Measurements from ENCODE around the gene DTNB. TPM values are rescaled to one million over a fixed set of nuclear protein-coding genes. Genes with fewer than 3 reads are reported as not detected.

Gene DTNB
- total and polyA plus RNA-seq, 2 donors (not counting 3 experiments of a cell fraction or from before 2014, with no cell fraction given): 11.5 to 17.0 TPM

DNA sequence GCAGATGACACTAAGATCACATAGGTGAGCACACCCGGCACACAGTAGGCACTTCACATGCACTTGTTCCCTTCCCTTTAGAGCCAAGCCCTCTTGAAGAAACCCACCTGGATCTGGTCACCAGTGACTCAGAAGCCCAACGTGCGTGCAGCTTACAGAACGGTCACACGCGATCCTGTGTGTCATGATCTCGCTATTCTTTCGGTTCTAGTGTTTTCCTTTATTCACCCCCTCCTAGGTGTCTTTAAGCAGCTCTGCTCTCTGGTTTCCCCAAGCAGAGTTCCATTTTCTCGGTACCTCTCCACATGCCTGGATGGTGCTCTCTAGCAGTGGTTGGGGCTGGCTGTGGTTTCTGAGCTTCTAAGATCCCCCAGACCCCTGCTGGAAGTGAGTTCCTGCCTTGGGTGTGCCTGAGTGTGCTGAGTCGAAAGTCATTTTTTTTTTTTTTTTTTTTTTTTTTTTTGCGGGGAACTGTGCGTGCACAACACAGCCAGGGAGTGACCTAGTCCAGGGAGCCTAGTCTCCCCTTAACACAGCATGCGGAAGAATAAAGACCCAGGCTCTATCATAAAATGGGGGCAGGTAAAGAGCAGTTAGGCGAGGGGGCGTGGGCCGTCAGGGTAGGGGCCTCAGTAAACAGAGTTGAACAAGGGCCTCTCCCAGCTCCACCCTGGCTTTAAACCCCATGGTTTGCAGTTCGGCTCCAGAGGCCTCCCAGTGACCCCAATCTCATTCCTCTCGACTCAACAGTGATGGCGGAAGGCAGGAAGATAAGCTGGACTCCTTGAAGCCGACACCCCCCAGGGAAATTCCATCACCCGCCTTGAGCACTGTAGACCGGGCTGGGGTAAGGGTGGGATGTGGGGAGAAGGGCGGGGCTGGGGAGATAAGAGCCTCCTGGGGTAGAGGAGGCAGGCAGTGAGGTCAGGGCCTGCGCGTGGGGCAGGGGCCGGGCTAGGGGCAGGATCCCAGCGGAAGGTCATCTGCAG is 301.8 kb downstream of the DTNB start:
- Histone ChIP-seq H3K4me1 (ENCODE audit: control insufficient read depth, extremely low read depth, insufficient read depth, low read length) (peaks cover 3% of the 10 kb centered on the region), H3K27me3 (ENCODE audit: control insufficient read depth in 2 of 2, insufficient read depth in 2 of 2, low read length in 2 of 2) (peaks cover 0 to 4% of the 10 kb centered on the region in 2 experiments), H3K4me3 (replicated peaks in 1 of 3; ENCODE audit: insufficient read depth in 1 of 3, low read depth in 1 of 3, low read length in 3 of 3) (no peak overlapping the region), H3K9ac (replicated peaks; ENCODE audit: extremely low read depth, insufficient read depth, low read length) (no peak overlapping the region), H3K36me3 (ENCODE audit: control insufficient read depth in 2 of 2, extremely low read depth in 1 of 2, insufficient read depth in 2 of 2, low read length in 2 of 2) (no peaks in the 10 kb centered on the region), H3K9me3 (replicated peaks; ENCODE audit: control insufficient read depth, insufficient read depth, low read length) (no peaks in the 10 kb centered on the region), H3K79me2 (ENCODE audit: control insufficient read depth, insufficient read depth, low read length) (no peaks in the 10 kb centered on the region), H3K9me1 (replicated peaks; ENCODE audit: control insufficient read depth, extremely low read depth, insufficient read depth, low read length) (no peaks in the 10 kb centered on the region), H2AFZ (ENCODE audit: low read depth, low read length) (no peak overlapping the region), H4K20me1 (replicated peaks; ENCODE audit: control insufficient read depth, extremely low read depth, insufficient read depth, low read length) (no peaks in the 10 kb centered on the region), H3K27ac (ENCODE audit: insufficient read depth, low read depth, low read length) (no peak overlapping the region), H3K4me2 (ENCODE audit: insufficient read depth, low read length) (no peak overlapping the region)
- CTCF ChIA-PET: interaction anchor here (0.8 to 3.7 kb wide), 2 partner anchors 10 to 33 kb away, joined by 3 to 27 read pairs; no protein-coding TSS in a partner anchor
- TF ChIP-seq, protein P1, sequence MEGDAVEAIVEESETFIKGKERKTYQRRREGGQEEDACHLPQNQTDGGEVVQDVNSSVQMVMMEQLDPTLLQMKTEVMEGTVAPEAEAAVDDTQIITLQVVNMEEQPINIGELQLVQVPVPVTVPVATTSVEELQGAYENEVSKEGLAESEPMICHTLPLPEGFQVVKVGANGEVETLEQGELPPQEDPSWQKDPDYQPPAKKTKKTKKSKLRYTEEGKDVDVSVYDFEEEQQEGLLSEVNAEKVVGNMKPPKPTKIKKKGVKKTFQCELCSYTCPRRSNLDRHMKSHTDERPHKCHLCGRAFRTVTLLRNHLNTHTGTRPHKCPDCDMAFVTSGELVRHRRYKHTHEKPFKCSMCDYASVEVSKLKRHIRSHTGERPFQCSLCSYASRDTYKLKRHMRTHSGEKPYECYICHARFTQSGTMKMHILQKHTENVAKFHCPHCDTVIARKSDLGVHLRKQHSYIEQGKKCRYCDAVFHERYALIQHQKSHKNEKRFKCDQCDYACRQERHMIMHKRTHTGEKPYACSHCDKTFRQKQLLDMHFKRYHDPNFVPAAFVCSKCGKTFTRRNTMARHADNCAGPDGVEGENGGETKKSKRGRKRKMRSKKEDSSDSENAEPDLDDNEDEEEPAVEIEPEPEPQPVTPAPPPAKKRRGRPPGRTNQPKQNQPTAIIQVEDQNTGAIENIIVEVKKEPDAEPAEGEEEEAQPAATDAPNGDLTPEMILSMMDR (IDR thresholded peaks at IDR 0.05; ENCODE audit: extremely low read depth in 1 of 2, insufficient read depth in 1 of 2, low read depth in 1 of 2, low read length in 2 of 2): no peak
- TF ChIP-seq EZH2 (IDR thresholded peaks at IDR 0.05; ENCODE audit: borderline replicate concordance, low read depth, low read length, severe bottlenecking) (no peak), FOS (IDR thresholded peaks at IDR 0.05; ENCODE audit: borderline replicate concordance, insufficient read depth, low read length) (no peak)
- FAIRE-seq (no peak), DNase-seq (ENCODE audit: low read depth, low spot score) (no peak)
- POLR2A ChIA-PET: no interaction called here
- no TSS peak for BruUV-seq (replicated peaks)
- intact Hi-C loops (cut with micrococcal nuclease) (no loop called here), dilution Hi-C loops (cut with MboI; ENCODE audit: extremely low pct_ligation_motif_present, low sequenced_read_pairs) (no loop called here)

DNA sequence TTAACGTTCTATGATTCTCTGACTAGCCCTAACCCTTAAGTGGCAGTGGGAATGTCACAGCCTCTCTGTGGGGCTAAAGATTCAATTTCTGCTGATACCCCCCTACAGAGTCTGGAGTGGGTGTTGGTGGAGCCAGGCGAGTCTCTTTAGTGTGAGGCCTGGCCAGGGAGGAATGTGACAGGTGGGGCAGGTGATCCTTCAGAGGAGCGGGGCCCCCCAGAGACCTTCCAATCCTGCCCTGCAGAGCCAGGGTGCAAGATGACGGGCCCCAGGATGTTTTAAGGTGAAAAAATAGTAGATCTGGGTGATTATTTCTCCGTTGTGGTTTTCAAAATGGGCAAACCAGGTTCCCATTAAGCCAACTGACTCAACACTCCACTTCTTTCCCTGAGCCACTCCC is 303.5 kb downstream of the DTNB start:
- CTCF ChIA-PET: no interaction called here
- H3K4me1 ChIP-seq (ENCODE audit: control insufficient read depth, extremely low read depth, insufficient read depth, low read length): no peaks in the 10 kb centered on the region
- POLR2A ChIA-PET: no interaction called here

More for the DNA sequence above, 303.5 kb downstream of the DTNB start:
- H2AFZ ChIP-seq (ENCODE audit: low read depth, low read length): no peak overlapping the region
- H3K36me3 ChIP-seq (ENCODE audit: control insufficient read depth in 2 of 2, extremely low read depth in 1 of 2, insufficient read depth in 2 of 2, low read length in 2 of 2): no peaks in the 10 kb centered on the region
- H3K27me3 ChIP-seq (ENCODE audit: control insufficient read depth in 2 of 2, insufficient read depth in 2 of 2, low read length in 2 of 2): peaks cover 0 to 4% of the 10 kb centered on the region in 2 experiments
- H3K9me1 ChIP-seq (replicated peaks; ENCODE audit: control insufficient read depth, extremely low read depth, insufficient read depth, low read length): no peaks in the 10 kb centered on the region
- no peaks in the 10 kb centered on the region for H3K9me3 ChIP-seq (replicated peaks; ENCODE audit: control insufficient read depth, insufficient read depth, low read length)
- no peaks in the 10 kb centered on the region for H4K20me1 ChIP-seq (replicated peaks; ENCODE audit: control insufficient read depth, extremely low read depth, insufficient read depth, low read length)
- no TSS peak for BruUV-seq (replicated peaks)
- no peak overlapping the region for H3K27ac ChIP-seq (ENCODE audit: insufficient read depth, low read depth, low read length)
- TF ChIP-seq GATA2 (IDR thresholded peaks at IDR 0.05; ENCODE audit: insufficient read depth, insufficient read length, low read depth, low read length): no peak
- DNase-seq (ENCODE audit: low read depth, low spot score) (no peak), FAIRE-seq (no peak)
- H3K4me2 ChIP-seq (ENCODE audit: insufficient read depth, low read length): no peak overlapping the region
- intact Hi-C loops (cut with micrococcal nuclease) (no loop called here), dilution Hi-C loops (cut with MboI; ENCODE audit: extremely low pct_ligation_motif_present, low sequenced_read_pairs) (no loop called here)
- no peak overlapping the region for H3K4me3 ChIP-seq (replicated peaks in 1 of 3; ENCODE audit: insufficient read depth in 1 of 3, low read depth in 1 of 3, low read length in 3 of 3)
- H3K9ac ChIP-seq (replicated peaks; ENCODE audit: extremely low read depth, insufficient read depth, low read length): no peak overlapping the region
- no peaks in the 10 kb centered on the region for H3K79me2 ChIP-seq (ENCODE audit: control insufficient read depth, insufficient read depth, low read length)
